NK-92 treated with Interleukin-12 subunit alpha and Interleukin-12 subunit beta, amount 100 ng/mL, for 24 hours (cell line): ENCODE results near the gene IL22RA2.
"Not testable (repeated sequence)": the region's sequence is repeated elsewhere in the genome, so short reads cannot be mapped to it uniquely, and the experiment has no call there.

ENCODE experiments used
- DNase-seq: peaks from one replicate; lab custom pipeline; 2025; lab: John Stamatoyannopoulos, UW

IL22RA2 gene

DNA sequence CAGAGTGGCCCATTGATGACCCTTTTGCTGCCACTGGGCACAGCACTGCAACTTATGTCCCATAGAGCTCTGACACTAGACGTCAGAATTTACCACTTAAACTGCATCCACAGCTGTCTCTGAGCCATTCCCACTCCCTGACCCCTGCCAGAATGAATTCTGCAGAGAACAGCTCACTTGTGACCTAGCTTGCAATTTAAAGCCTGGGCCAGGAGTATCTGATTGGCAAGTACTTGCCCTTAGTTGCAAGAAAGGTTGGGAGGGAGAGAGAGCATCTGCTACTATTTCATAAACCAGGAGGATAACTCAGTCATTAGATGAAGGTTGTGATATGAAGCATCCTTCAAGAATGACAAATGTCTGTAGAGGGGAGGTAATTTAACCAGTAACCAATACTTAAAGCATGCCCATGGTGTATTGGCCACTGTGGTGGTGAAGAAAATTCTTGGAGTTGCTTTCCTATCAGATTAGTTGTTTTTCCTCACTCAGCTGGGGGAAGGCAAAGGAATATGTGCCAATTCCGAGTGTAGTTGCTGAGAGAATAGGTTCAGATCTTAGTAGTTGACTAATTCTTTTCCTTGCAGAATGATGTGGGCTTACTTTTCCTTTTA is 46.5 kb downstream of the IL22RA2 start:
- no peak for DNase-seq

GRCh38 chr6:137123078-137123477 is 50.4 kb downstream of the IL22RA2 start:
- DNase-seq, result no peak

GRCh38 chr6:137122612-137123011 is 50.8 kb downstream of the IL22RA2 start:
- DNase-seq, result no peak

DNA sequence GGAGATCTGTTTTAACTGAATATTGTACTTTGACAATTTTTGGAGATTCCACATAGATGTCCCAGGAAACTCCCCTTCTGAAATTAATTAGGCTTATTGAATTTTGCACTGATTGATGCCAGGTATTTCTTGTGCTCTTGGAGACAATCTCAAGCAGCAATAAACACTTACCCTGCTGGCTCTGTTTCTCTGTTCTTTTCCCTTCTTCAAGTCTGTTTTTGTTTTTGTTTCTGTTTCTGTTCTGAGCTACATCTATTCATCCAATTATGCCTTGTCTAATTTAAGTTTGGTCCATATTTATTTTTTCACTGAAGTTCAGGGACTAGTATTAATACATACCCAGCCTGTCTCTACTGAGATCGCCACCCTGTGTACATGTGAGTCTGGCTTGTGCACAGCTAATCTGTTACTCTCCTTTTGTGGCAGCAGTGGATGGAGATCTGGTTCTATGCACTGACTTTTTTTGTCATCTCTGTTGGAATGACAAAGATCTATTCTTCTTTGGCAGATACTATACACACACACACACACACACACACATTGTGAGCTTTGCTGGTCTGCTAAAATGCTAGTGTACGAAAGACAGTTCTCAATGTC is 51.9 kb downstream of the IL22RA2 start:
- no peak for DNase-seq

DNA sequence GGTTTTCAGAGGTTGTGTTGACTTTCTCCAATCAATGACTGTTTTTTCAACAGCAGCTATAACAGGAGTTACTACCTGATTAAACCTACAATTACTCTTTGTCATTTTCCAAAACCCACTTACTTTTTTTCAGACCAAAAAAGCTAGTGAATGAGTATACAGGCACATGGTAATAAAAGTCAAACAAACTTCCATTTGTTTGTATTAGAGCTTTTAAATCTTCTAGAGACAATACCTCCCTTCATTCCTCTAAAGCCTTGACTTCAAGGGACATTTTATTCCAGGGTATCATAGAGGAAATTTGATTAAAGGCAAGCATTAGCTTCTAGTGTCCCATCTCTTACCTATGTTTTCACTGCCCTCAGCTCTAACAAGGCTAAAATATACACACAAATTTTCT is 52.7 kb downstream of the IL22RA2 start:
- no peak for DNase-seq

DNA sequence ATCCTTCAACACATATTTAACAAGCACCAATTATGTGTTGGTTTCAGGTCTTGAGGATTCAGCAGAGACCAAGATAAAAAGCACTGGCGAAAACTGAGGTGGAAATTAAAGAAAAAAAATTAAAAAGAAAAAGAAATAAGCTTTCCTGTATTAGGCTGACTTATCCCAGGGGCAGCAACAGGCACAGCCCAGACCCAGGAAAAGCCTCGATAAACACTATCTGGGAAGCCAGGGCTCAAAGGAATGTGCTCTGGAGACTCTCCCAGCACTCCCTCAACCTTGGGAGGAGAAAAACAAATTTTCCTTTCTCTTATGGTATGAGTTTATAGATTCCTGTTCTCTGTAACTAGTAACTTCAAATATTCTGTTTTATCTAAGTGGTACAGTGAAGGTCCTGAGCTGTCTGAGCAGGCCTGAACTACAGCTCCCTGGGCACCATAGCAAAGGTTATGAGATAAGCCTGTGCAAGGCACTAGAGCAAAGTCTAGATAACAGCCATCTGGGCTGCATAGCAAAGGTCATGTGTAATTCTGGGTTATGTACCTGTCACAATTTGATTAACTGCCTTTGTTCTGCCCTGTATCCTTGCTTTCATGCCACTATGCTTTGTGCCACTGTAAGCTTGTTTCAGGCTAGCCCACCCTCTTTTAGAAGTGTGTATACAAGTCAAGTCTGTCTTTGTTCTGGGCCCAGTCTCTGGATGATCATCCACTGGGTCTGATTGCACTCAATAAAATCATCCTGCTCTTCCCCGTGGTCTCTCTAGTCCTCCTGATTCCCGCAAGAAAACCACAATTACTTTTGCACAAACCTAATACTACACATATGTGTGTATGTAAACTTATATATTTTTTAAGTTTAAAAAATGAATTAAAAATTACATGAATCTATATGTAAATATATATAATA is 54.0 kb downstream of the IL22RA2 start:
- no peak for DNase-seq

DNA sequence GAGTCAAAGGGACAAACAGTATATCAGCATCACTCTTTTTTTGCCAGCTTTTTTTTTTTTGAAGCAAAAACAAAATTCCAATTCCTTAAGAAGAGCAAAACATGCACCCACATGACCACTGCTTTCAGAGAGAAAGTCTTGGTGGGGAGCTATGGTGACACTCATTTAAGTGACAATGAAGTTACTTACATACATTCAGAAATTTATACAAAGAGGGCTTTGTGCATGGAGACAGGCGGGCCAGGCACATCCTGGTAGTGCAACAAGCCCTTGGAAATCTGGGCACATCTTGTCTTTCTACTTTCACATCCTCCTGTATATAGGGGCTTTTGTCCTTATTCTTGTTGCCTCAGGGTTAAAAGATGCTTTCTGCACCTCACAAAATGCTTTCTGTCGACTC is 55.9 kb downstream of the IL22RA2 start:
- no peak for DNase-seq

GRCh38 chr6:137116807-137117206 is 56.6 kb downstream of the IL22RA2 start:
- DNase-seq, result no peak

DNA sequence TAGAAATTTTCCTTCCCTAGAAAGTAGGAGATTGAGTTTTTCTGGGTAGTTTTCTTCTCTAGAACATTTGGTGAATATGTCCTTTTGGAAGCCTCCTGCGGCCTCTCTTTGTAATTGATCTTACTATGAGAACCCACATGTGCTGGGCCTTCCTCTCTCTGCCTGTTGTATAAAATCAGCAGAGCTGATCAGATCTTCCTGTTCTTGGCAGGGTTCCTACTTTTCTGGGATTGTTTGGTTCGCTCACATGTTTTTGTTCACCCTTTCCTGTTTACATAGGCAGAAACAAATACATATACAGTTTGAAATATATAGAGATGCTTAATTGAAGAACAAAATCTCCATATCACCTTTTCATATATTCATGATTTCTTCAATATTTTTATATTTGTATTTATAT is 57.8 kb downstream of the IL22RA2 start:
- no peak for DNase-seq

GRCh38 chr6:137112067-137112355 is 61.4 kb downstream of the IL22RA2 start:
- no peak for DNase-seq

GRCh38 chr6:137111296-137112066 is 62.0 kb downstream of the IL22RA2 start:
- no peak for DNase-seq

GRCh38 chr6:137107767-137108105 is 65.7 kb downstream of the IL22RA2 start:
- no peak for DNase-seq

DNA sequence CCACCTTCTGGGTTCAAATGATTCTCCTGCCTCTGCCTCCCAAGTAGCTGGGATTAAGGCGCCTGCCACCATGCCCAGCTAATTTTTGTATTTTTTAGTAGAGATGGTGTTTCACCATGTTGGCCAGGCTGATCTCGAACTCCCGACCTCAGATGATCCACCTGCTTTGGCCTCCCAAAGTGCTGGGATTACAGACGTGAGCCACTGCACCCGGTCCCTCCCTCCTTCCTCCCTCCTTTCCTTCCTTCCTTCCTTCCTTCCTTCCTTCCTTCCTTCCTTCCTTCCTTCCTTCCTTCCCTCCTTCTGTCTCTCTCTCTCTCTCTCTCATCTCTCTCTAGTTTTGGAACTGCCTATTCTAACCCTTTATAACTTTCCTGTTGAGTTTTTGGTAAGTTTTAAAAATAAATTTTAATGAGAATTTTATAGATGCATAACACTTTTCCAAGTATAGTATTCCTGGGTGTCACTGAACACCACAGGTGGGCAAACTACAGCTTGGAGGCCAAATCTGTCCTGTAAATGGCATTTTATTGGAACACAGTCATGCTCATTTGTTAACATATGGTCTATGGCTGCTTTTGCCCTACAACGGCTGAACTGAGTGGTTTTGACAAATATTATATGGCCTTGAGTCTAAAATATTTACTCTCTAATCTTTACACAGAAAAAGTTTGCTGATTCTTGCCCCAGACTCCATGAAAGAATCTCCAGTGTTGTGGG is 66.2 kb downstream of the IL22RA2 start:
- not testable (repeated sequence) for DNase-seq

GRCh38 chr6:137106183-137106582 is 67.3 kb downstream of the IL22RA2 start:
- DNase-seq, result no peak

- no peak for DNase-seq
These were observed 68.1 kb downstream of the IL22RA2 start for GRCh38 chr6:137105375-137105774.

DNA sequence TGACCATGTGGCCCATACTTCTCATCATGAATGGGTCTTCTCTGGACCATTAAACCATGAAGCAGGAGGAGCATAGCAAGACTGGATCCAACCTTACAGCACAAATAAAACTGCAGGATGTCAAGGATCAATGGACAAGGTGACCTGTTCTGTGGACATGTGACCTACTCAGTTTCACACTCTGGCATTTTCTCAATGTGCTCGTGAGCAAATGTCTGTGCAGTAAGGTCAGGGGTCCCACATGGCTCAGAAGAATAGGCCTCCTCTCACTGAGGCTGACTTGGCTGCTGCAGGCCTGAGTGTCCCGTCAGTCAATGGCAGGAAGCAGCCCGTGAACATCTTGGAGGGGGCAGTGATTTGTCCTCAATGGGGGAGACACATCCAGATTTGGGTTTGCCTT is 68.5 kb downstream of the IL22RA2 start:
- DNase-seq, result no peak

- DNase-seq, result no peak
These were observed 70.5 kb downstream of the IL22RA2 start for GRCh38 chr6:137102851-137103492.

- DNase-seq, result no peak
These were observed 71.2 kb downstream of the IL22RA2 start for GRCh38 chr6:137102050-137102848.

- DNase-seq, result no peak
These were observed 73.6 kb downstream of the IL22RA2 start for GRCh38 chr6:137099689-137100403.

DNA sequence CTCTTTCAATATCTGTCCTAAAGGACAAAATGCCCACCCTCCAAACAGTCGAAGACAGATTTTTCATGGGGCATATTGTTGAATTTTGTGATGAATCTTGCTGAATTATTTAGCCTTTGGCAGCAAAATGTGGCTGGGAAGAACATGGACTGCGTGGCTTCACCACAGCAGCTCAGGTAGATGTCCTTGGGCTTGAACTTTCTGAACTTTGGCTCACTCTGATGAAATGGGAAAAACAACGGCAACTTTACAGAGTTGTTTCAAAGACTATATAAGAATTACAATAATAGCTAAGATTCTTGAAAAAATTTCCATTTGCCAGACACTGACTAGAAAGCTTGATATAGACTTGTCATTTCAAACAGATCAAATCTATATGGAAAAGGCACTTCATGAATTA is 75.9 kb downstream of the IL22RA2 start:
- no peak for DNase-seq
